ENCODE data around the gene STAT3. TPM values are rescaled to one million over a fixed set of nuclear protein-coding genes. Genes with fewer than 3 reads are reported as not detected.
A peak's percentile ranks its signal among the peaks of the same experiment; 100 is the strongest.

STAT3 gene
- total and polyA plus RNA-seq, 9 of the 15 experiments (the other 6 are each of a cell fraction or from before 2014, with no cell fraction given): 90.0 to 179 (median 114) TPM

- TF ChIP-seq TOE1 (IDR thresholded peaks at IDR 0.05; ENCODE audit: borderline replicate concordance) (no peak), TOE1 (CRISPR knock-in tag; IDR thresholded peaks at IDR 0.05; ENCODE audit: borderline replicate concordance, low read depth) (no peak), ZSCAN29 (IDR thresholded peaks at IDR 0.05) (no peak), MAZ (CRISPR knock-in tag; conservative IDR thresholded peaks at IDR 0.05 in 1 of 2, IDR thresholded peaks at IDR 0.05 in 1 of 2) (no peak; a peak in 1 of 4 replicates), RBBP5 (IDR thresholded peaks at IDR 0.05; ENCODE audit: borderline replicate concordance, insufficient read depth, low read length, poor library complexity, severe bottlenecking) (peak; percentile 32), HLTF (IDR thresholded peaks at IDR 0.05) (no peak), ZBTB11 (CRISPR knock-in tag; IDR thresholded peaks at IDR 0.05) (no peak; a peak in 1 of 6 replicates), ELF2 (CRISPR knock-in tag; IDR thresholded peaks at IDR 0.05) (no peak), BRF2 (IDR thresholded peaks at IDR 0.05; ENCODE audit: borderline replicate concordance, insufficient read depth, insufficient read length) (no peak), SRSF7 (optimal IDR thresholded peaks at IDR 0.05; ENCODE audit: low read depth, low read length) (no peak), ZNF518B (CRISPR knock-in tag; IDR thresholded peaks at IDR 0.05) (no peak)
These were observed 78.1 kb downstream of the STAT3 start (continued) for GRCh38 chr17:42309986-42310786.
